ENCODE results near the gene CDK8. TPM values are rescaled to one million over a fixed set of nuclear protein-coding genes. Genes with fewer than 3 reads are reported as not detected.

Gene CDK8
- total RNA-seq, 4 donors from 2014 or later: 9.4 to 11.0 (median 10.3) TPM

- Histone ChIP-seq H3K27ac (no peak overlapping the region), H3K36me3 (no peaks in the 10 kb centered on the region), H3K9me3 (no peaks in the 10 kb centered on the region), H3K4me1 (no peaks in the 10 kb centered on the region), H3K4me3 (no peak overlapping the region), H3K27me3 (no peaks in the 10 kb centered on the region)
- TF ChIP-seq, protein P1, sequence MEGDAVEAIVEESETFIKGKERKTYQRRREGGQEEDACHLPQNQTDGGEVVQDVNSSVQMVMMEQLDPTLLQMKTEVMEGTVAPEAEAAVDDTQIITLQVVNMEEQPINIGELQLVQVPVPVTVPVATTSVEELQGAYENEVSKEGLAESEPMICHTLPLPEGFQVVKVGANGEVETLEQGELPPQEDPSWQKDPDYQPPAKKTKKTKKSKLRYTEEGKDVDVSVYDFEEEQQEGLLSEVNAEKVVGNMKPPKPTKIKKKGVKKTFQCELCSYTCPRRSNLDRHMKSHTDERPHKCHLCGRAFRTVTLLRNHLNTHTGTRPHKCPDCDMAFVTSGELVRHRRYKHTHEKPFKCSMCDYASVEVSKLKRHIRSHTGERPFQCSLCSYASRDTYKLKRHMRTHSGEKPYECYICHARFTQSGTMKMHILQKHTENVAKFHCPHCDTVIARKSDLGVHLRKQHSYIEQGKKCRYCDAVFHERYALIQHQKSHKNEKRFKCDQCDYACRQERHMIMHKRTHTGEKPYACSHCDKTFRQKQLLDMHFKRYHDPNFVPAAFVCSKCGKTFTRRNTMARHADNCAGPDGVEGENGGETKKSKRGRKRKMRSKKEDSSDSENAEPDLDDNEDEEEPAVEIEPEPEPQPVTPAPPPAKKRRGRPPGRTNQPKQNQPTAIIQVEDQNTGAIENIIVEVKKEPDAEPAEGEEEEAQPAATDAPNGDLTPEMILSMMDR (IDR thresholded peaks at IDR 0.05 in 4 of 5, conservative IDR thresholded peaks at IDR 0.05 in 1 of 5): no peak
- TF ChIP-seq POLR2A (IDR thresholded peaks at IDR 0.05): no peak
- ATAC-seq: no peak
- no peak for DNase-seq
- in situ Hi-C loops (cut with MboI; ENCODE audit: low sequenced_read_pairs in 4 of 4) (no loop called here), intact Hi-C loops (cut with DNase I; ENCODE audit: low total_unique reads) (no loop called here)
These were observed 24.8 kb upstream of the CDK8 start for GRCh38 chr13:26229080-26229615.

DNA sequence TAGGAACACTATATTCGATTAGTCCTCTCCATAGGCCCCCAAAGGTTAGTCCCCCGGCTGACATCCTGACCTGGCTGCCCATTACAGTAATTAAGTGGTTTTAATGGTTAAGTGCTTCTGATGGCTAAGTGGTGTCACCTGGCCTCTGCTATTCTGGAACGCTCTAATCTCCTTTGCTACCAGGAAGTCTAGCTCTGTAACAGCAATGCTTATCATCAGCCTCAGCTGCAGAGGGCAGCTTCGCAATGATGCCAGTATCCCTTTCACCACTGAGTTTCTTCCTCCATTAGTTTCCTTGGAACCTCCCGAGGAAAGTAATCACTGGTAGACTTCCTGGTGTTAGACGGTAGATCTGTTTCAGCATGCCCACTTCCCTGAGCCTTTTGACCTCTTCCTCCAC lies 23.2 kb upstream of the CDK8 start:
- intact Hi-C loops (cut with DNase I; ENCODE audit: low total_unique reads) (no loop called here), in situ Hi-C loops (cut with MboI; ENCODE audit: low sequenced_read_pairs in 4 of 4) (no loop called here)
- ATAC-seq (no peak), DNase-seq (no peak)
- Histone ChIP-seq H3K36me3 (no peaks in the 10 kb centered on the region), H3K4me3 (no peak overlapping the region), H3K4me1 (no peaks in the 10 kb centered on the region), H3K27me3 (no peaks in the 10 kb centered on the region), H3K27ac (no peak overlapping the region), H3K9me3 (no peaks in the 10 kb centered on the region)
- TF ChIP-seq POLR2A (IDR thresholded peaks at IDR 0.05): no peak
- TF ChIP-seq, protein P1 (IDR thresholded peaks at IDR 0.05 in 4 of 5, conservative IDR thresholded peaks at IDR 0.05 in 1 of 5): no peak

DNA sequence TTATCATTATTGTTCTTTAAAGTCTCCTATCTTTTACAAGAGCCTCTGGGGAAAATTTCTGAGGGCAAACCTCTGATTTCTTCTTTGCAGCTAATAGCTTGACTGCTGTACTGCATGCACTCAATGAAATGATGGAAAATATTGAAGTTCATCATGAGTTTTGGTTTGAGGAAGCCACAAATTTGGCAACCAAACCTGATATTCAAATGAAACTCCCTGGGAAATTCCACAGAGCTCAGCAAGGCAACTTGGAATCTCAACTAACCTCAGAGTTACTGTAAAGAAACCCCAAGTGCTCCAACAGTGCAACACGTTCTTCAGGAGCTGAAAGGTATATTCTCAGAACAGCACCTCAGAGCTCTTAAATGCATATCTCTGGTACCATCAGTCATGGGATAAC lies 17.6 kb upstream of the CDK8 start:
- no peak overlapping the region for H3K27ac ChIP-seq
- no peaks in the 10 kb centered on the region for H3K36me3 ChIP-seq
- no peaks in the 10 kb centered on the region for H3K4me1 ChIP-seq
- intact Hi-C loops (cut with DNase I; ENCODE audit: low total_unique reads) (no loop called here), in situ Hi-C loops (cut with MboI; ENCODE audit: low sequenced_read_pairs in 4 of 4) (no loop called here)
- H3K27me3 ChIP-seq: no peaks in the 10 kb centered on the region
- DNase-seq (no peak), ATAC-seq (no peak)
- H3K9me3 ChIP-seq: no peaks in the 10 kb centered on the region
- TF ChIP-seq, protein P1 (IDR thresholded peaks at IDR 0.05 in 4 of 5, conservative IDR thresholded peaks at IDR 0.05 in 1 of 5): no peak
- no peak for TF ChIP-seq POLR2A (IDR thresholded peaks at IDR 0.05)
- H3K4me3 ChIP-seq: no peak overlapping the region

- DNase-seq: peak; percentile 23 to 56
- Histone ChIP-seq H3K27me3 (no peaks in the 10 kb centered on the region), H3K9me3 (no peaks in the 10 kb centered on the region), H3K27ac (peak overlapping the region; percentile 43 to 74 (median 72)), H3K4me1 (peaks cover 3 to 17% of the 10 kb centered on the region in 2 donors), H3K36me3 (no peaks in the 10 kb centered on the region), H3K4me3 (no peak overlapping the region)
- intact Hi-C loops (cut with DNase I; ENCODE audit: low total_unique reads): no loop called here
- in situ Hi-C loops (cut with MboI; ENCODE audit: low sequenced_read_pairs in 4 of 4): no loop called here
- TF ChIP-seq POLR2A (IDR thresholded peaks at IDR 0.05): no peak
- TF ChIP-seq, protein P1 (IDR thresholded peaks at IDR 0.05 in 4 of 5, conservative IDR thresholded peaks at IDR 0.05 in 1 of 5): no peak
- ATAC-seq: peak; percentile 95 to 97
These were observed 7.8 kb upstream of the CDK8 start for GRCh38 chr13:26246154-26246553.

GRCh38 chr13:26247011-26247410 lies 6.9 kb upstream of the CDK8 start:
- Histone ChIP-seq H3K27ac (peak overlapping the region in 3 of 4 donors; percentile 43 to 74 (median 71)), H3K4me1 (peaks cover 3 to 17% of the 10 kb centered on the region in 2 donors), H3K36me3 (no peaks in the 10 kb centered on the region), H3K4me3 (no peak overlapping the region), H3K9me3 (no peaks in the 10 kb centered on the region), H3K27me3 (no peaks in the 10 kb centered on the region)
- TF ChIP-seq, protein P1 (IDR thresholded peaks at IDR 0.05 in 4 of 5, conservative IDR thresholded peaks at IDR 0.05 in 1 of 5): no peak
- TF ChIP-seq POLR2A (IDR thresholded peaks at IDR 0.05): no peak
- intact Hi-C loops (cut with DNase I; ENCODE audit: low total_unique reads) (no loop called here), in situ Hi-C loops (cut with MboI; ENCODE audit: low sequenced_read_pairs in 4 of 4) (no loop called here)
- ATAC-seq (no peak), DNase-seq (no peak)
